Measurements from ENCODE around the gene GPD2.

DNA sequence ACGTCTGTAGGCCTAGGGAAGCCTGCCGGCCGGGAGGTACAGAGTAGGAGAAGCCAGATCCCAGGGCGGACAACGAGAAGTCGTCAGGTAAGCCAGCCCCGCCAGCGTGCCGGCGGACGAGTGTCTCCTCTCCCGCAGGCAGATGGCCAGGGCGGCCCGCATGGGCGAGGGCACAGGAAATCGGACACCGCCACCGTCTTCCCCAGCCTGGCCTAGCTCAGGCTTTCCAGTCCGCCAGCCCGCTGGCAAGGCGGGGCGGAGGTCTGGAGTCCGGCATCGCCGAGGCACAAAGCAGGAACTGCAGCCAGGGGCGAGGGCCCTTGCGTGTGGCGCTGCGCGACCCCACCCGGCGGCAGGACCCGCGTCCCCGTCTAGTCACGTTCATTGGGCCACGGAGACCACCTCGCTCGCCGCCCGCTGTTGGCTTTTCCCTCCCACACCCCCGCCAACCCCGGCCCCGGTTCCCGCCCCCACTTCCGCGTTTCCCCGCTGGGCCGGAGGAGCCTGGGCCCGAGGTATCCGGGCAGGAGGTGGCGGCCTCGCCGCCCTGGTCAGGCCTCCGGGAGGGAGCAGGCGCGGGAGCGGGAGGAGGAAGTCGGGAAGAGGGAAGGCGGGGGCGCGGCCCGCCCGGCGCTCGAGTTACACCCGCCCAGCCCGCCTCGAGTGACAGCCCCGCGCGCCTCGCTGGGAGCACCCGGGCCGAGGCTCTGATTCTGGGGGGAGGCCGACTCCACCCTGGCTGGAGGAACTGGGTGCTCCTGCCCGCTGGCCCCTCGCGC lies at the start of gene GPD2:
- TF ChIP-seq, protein P1, sequence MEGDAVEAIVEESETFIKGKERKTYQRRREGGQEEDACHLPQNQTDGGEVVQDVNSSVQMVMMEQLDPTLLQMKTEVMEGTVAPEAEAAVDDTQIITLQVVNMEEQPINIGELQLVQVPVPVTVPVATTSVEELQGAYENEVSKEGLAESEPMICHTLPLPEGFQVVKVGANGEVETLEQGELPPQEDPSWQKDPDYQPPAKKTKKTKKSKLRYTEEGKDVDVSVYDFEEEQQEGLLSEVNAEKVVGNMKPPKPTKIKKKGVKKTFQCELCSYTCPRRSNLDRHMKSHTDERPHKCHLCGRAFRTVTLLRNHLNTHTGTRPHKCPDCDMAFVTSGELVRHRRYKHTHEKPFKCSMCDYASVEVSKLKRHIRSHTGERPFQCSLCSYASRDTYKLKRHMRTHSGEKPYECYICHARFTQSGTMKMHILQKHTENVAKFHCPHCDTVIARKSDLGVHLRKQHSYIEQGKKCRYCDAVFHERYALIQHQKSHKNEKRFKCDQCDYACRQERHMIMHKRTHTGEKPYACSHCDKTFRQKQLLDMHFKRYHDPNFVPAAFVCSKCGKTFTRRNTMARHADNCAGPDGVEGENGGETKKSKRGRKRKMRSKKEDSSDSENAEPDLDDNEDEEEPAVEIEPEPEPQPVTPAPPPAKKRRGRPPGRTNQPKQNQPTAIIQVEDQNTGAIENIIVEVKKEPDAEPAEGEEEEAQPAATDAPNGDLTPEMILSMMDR (IDR thresholded peaks at IDR 0.05; ENCODE audit: low read length) = no peak
- no peak for TF ChIP-seq EZH2 (optimal IDR thresholded peaks at IDR 0.05; ENCODE audit: low read depth, low read length)
- TF ChIP-seq EZH2phosphoT487 (IDR thresholded peaks at IDR 0.05; ENCODE audit: low read length) = no peak

Data from MM.1S (cell line).